ENCODE data around the gene CTSW.

DNA sequence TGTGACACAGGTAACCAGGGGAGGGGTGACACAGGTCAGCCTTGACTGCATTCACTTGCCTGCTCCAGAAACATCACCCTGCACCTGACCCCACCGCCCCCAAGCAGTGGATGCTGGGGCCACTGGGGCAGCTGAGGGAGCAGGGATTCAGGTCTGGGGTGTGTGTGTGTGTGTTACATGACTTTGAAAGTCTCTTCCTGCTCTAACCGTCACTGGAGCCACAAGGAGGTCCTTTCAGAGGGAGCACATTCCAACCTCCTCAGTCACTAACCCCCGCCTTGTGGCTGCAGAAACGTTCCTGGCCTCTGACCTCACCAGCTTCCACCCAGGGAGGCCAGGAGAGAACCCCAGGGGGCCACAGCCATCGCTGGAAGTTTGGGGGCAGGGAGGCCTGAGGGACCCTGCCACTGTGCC lies 23.4 kb downstream of the CTSW start:
- TF ChIP-seq, protein P1, sequence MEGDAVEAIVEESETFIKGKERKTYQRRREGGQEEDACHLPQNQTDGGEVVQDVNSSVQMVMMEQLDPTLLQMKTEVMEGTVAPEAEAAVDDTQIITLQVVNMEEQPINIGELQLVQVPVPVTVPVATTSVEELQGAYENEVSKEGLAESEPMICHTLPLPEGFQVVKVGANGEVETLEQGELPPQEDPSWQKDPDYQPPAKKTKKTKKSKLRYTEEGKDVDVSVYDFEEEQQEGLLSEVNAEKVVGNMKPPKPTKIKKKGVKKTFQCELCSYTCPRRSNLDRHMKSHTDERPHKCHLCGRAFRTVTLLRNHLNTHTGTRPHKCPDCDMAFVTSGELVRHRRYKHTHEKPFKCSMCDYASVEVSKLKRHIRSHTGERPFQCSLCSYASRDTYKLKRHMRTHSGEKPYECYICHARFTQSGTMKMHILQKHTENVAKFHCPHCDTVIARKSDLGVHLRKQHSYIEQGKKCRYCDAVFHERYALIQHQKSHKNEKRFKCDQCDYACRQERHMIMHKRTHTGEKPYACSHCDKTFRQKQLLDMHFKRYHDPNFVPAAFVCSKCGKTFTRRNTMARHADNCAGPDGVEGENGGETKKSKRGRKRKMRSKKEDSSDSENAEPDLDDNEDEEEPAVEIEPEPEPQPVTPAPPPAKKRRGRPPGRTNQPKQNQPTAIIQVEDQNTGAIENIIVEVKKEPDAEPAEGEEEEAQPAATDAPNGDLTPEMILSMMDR (optimal IDR thresholded peaks at IDR 0.05 in 1 of 3, IDR thresholded peaks at IDR 0.05 in 1 of 3, conservative IDR thresholded peaks at IDR 0.05 in 1 of 3; ENCODE audit: extremely low read depth in 1 of 3, insufficient read depth in 2 of 3, low read length in 3 of 3), result no peak
- TF ChIP-seq EZH2 (IDR thresholded peaks at IDR 0.05; ENCODE audit: low read length), result no peak
